ENCODE measurements around the gene AFAP1L2. TPM values are rescaled to one million over a fixed set of nuclear protein-coding genes. Genes with fewer than 3 reads are reported as not detected.

Gene AFAP1L2
- total RNA-seq, 4 donors from 2014 or later, result 28.4 to 86.6 (median 48.6) TPM

DNA sequence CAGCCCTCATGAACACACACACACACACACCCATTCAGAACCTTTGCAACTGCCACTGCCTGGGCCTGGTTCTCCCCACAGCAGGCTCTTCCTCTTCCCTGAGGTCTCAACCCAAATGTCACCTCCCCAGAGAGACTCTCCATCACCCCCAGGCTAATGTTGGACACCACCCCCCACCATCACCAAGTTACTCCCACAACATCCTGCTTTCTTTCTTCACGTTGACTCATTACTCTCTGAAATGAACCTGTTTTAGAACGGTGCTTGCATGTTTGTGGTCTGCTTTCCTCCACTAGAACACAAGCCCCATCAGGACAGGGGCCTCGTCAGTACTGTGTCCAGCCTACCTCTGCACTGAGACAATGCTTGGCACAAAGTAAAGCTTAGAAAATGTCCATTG lies 16.0 kb downstream of the AFAP1L2 start:
- H3K4me3 ChIP-seq, result no peak overlapping the region
- peak overlapping the region in 1 of 2 donors; percentile 69 for H3K27ac ChIP-seq
- no peaks in the 10 kb centered on the region for H3K27me3 ChIP-seq
- no peak for DNase-seq
- TF ChIP-seq POLR2A (IDR thresholded peaks at IDR 0.05), result no peak
- intact Hi-C loops (cut with DNase I; ENCODE audit: low total_unique reads), result no loop called here
- H3K4me1 ChIP-seq, result peaks cover 0 to 6% of the 10 kb centered on the region in 2 donors
- H3K36me3 ChIP-seq, result no peaks in the 10 kb centered on the region
- no peaks in the 10 kb centered on the region for H3K9me3 ChIP-seq

GRCh38 chr10:114387784-114388183 lies 16.5 kb downstream of the AFAP1L2 start:
- Histone ChIP-seq H3K36me3 (no peaks in the 10 kb centered on the region), H3K4me1 (peaks cover 0 to 6% of the 10 kb centered on the region in 2 donors), H3K27ac (no peak overlapping the region), H3K9me3 (no peaks in the 10 kb centered on the region), H3K27me3 (no peaks in the 10 kb centered on the region), H3K4me3 (no peak overlapping the region)
- intact Hi-C loops (cut with DNase I; ENCODE audit: low total_unique reads), result no loop called here
- TF ChIP-seq, protein P1, sequence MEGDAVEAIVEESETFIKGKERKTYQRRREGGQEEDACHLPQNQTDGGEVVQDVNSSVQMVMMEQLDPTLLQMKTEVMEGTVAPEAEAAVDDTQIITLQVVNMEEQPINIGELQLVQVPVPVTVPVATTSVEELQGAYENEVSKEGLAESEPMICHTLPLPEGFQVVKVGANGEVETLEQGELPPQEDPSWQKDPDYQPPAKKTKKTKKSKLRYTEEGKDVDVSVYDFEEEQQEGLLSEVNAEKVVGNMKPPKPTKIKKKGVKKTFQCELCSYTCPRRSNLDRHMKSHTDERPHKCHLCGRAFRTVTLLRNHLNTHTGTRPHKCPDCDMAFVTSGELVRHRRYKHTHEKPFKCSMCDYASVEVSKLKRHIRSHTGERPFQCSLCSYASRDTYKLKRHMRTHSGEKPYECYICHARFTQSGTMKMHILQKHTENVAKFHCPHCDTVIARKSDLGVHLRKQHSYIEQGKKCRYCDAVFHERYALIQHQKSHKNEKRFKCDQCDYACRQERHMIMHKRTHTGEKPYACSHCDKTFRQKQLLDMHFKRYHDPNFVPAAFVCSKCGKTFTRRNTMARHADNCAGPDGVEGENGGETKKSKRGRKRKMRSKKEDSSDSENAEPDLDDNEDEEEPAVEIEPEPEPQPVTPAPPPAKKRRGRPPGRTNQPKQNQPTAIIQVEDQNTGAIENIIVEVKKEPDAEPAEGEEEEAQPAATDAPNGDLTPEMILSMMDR (IDR thresholded peaks at IDR 0.05), result no peak
- no peak for TF ChIP-seq POLR2A (IDR thresholded peaks at IDR 0.05)
- DNase-seq, result no peak

DNA sequence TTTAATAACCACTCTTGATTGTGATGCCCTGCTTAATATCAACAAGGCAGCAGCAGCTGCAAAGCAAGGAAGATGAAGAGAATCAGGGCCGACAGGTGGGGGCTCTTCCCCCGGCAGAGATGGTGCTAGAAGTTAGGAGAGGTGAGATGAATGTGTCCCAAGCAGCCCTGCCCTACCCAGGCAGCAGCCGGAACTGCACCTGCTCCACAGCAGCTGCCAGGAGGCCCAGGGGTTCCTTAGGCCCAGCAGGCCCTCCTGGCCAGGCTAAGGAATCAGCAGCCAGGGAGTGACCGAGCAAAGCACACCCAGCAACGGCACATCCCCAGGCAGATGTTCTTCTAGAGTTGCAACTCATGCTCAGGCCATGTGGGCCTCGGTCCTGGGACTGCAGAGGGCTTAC lies 17.9 kb downstream of the AFAP1L2 start:
- TF ChIP-seq POLR2A (IDR thresholded peaks at IDR 0.05), result no peak
- TF ChIP-seq, protein P1 (IDR thresholded peaks at IDR 0.05), result no peak
- intact Hi-C loops (cut with DNase I; ENCODE audit: low total_unique reads), result no loop called here
- H3K9me3 ChIP-seq, result no peaks in the 10 kb centered on the region
- no peak overlapping the region for H3K4me3 ChIP-seq
- H3K27me3 ChIP-seq, result no peaks in the 10 kb centered on the region
- peaks cover 0 to 6% of the 10 kb centered on the region in 2 donors for H3K4me1 ChIP-seq
- no peak for DNase-seq
- peak overlapping the region in 1 of 2 donors; percentile 45 for H3K27ac ChIP-seq
- no peaks in the 10 kb centered on the region for H3K36me3 ChIP-seq

DNA sequence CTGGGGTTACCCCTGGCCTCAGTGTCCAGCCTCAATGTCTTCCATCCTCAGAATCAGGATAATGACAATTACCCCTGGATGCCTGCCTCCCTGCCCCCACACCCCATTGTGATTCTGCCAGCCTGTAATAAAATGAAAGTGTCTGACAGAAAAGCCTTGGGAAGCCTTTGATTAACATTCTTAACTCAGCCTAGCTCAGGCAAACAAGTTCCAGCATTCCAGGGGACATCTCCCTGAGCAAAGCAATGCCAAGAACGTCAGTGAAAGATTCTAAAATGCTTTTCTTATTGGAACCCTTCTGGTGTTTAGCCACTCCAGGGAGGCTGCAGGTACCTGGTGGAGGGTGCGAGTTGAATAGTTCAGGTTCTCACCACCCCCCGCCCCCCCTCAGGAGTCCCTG lies 18.7 kb downstream of the AFAP1L2 start:
- peak overlapping the region in 1 of 2 donors; percentile 45 for H3K27ac ChIP-seq
- DNase-seq, result no peak

DNA sequence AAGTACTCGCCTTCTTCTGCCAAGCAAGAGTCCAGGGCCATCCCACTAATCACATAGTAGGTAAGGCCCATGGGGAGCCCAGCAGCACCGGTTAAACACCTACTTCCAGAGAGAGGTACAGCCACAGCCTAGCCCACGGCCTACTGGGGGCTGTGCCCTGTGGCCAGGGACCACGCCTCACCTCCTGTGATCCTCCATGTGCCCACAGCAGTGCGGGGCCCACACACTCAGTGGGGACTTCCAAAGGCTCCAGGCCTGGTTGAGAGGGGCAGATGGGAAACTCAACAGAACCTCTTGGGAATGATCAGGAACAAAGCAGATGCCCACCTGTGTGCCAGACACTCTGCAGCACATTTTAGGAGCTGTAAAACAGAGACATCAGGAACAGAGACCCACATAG lies 19.7 kb downstream of the AFAP1L2 start:
- no peak overlapping the region for H3K27ac ChIP-seq
- intact Hi-C loops (cut with DNase I; ENCODE audit: low total_unique reads), result no loop called here
- no peak for TF ChIP-seq POLR2A (IDR thresholded peaks at IDR 0.05)
- TF ChIP-seq, protein P1 (IDR thresholded peaks at IDR 0.05), result no peak
- no peaks in the 10 kb centered on the region for H3K9me3 ChIP-seq
- peaks cover 0 to 4% of the 10 kb centered on the region in 2 donors for H3K4me1 ChIP-seq
- H3K27me3 ChIP-seq, result no peaks in the 10 kb centered on the region
- no peak overlapping the region for H3K4me3 ChIP-seq
- H3K36me3 ChIP-seq, result no peaks in the 10 kb centered on the region
- DNase-seq, result no peak

More for the DNA sequence above, 18.7 kb downstream of the AFAP1L2 start:
- intact Hi-C loops (cut with DNase I; ENCODE audit: low total_unique reads), result no loop called here
- Histone ChIP-seq H3K4me1 (peaks cover 0 to 6% of the 10 kb centered on the region in 2 donors), H3K9me3 (no peaks in the 10 kb centered on the region), H3K27me3 (no peaks in the 10 kb centered on the region), H3K36me3 (no peaks in the 10 kb centered on the region), H3K4me3 (no peak overlapping the region)
- TF ChIP-seq, protein P1 (IDR thresholded peaks at IDR 0.05), result no peak
- no peak for TF ChIP-seq POLR2A (IDR thresholded peaks at IDR 0.05)

- Histone ChIP-seq H3K4me1 (no peaks in the 10 kb centered on the region), H3K9me3 (no peaks in the 10 kb centered on the region), H3K27me3 (no peaks in the 10 kb centered on the region), H3K4me3 (no peak overlapping the region), H3K36me3 (no peaks in the 10 kb centered on the region), H3K27ac (no peak overlapping the region)
- no peak for TF ChIP-seq POLR2A (IDR thresholded peaks at IDR 0.05)
- TF ChIP-seq, protein P1 (IDR thresholded peaks at IDR 0.05), result no peak
- no peak for DNase-seq
- intact Hi-C loops (cut with DNase I; ENCODE audit: low total_unique reads), result no loop called here
Measured at GRCh38 chr10:114384181-114384580, 20.1 kb downstream of the AFAP1L2 start.
